ENCODE data around the gene CBLB.

- no peak for TF ChIP-seq EZH2 (IDR thresholded peaks at IDR 0.05; ENCODE audit: low read length, missing control alignments)
- no peak for TF ChIP-seq CTCF (conservative IDR thresholded peaks at IDR 0.05 in 1 of 2, IDR thresholded peaks at IDR 0.05 in 1 of 2; ENCODE audit: low read depth in 1 of 2, low read length in 2 of 2)
Measured at GRCh38 chr3:105606016-105606415, 262.8 kb downstream of the CBLB start.
